ENCODE results near the gene NIPBL.
"Not testable (repeated sequence)": the region's sequence is repeated elsewhere in the genome, so short reads cannot be mapped to it uniquely, and the experiment has no call there.

The NIPBL gene

DNA sequence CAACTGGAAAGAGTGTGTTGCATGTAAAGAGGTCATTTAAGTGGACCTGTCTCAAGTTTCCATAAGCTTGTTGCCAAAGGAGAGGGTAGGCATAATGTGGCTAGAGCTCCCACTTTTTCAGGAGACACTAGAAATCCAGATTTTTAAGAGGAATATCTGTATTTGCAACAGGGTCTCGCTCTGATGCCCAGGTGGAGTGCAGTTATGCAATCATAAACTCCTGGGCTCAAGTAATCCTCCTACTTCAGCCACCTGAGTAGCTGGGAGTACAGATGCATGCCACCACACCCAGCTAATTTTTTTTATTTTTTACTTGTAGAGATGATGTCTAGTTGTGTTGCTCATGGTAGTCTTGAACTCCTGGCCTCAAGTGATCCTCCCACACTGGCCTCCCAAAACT is 183.5 kb downstream of the NIPBL start:
- Histone ChIP-seq H3K4me1 (ENCODE audit: control insufficient read depth, insufficient read depth, low read length, poor library complexity, severe bottlenecking) (no peaks in the 10 kb centered on the region), H3K9me3 (ENCODE audit: control insufficient read depth, low read length) (no peaks in the 10 kb centered on the region), H3K4me3 (ENCODE audit: extremely low read depth, insufficient read depth, low read length, poor library complexity, severe bottlenecking) (no peak overlapping the region), H3K36me3 (ENCODE audit: control insufficient read depth, insufficient read depth, low read length) (peaks cover 76% of the 10 kb centered on the region), H3K27ac (ENCODE audit: low read depth, low read length, severe bottlenecking) (no peak overlapping the region)
- 100% methylated on average over 1 of the region's 1 CpG; no CpG with 5 or more reads in 1 of the 2 experiments for WGBS, 2 experiments (ENCODE audit: insufficient coverage in 2 of 2)

GRCh38 chr5:37063739-37064138 is 187.2 kb downstream of the NIPBL start:
- WGBS, 2 experiments (ENCODE audit: insufficient coverage in 2 of 2): 100% methylated on average over 1 of the region's 7 CpGs
- Histone ChIP-seq H3K9me3 (ENCODE audit: control insufficient read depth, low read length) (no peaks in the 10 kb centered on the region), H3K4me1 (ENCODE audit: control insufficient read depth, insufficient read depth, low read length, poor library complexity, severe bottlenecking) (no peaks in the 10 kb centered on the region), H3K4me3 (ENCODE audit: extremely low read depth, insufficient read depth, low read length, poor library complexity, severe bottlenecking) (no peak overlapping the region), H3K27ac (ENCODE audit: low read depth, low read length, severe bottlenecking) (no peak overlapping the region), H3K36me3 (ENCODE audit: control insufficient read depth, insufficient read depth, low read length) (peaks cover 64% of the 10 kb centered on the region)

DNA sequence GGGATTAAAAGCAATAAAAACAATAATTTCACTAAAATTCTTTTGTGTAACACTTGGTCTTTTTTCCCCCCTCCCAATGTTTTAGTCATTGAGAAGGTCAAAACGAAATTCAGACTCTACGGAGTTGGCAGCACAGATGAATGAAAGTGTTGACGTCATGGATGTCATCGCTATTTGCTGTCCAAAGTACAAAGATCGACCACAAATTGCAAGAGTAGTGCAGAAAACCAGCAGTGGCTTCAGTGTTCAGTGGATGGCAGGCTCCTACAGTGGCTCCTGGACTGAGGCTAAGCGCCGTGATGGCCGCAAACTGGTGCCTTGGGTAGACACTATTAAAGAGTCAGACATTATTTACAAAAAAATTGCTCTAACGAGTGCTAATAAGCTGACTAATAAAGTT is 187.9 kb downstream of the NIPBL start:
- no peaks in the 10 kb centered on the region for H3K9me3 ChIP-seq (ENCODE audit: control insufficient read depth, low read length)
- no peaks in the 10 kb centered on the region for H3K4me1 ChIP-seq (ENCODE audit: control insufficient read depth, insufficient read depth, low read length, poor library complexity, severe bottlenecking)
- H3K27ac ChIP-seq (ENCODE audit: low read depth, low read length, severe bottlenecking): no peak overlapping the region
- H3K4me3 ChIP-seq (ENCODE audit: extremely low read depth, insufficient read depth, low read length, poor library complexity, severe bottlenecking): no peak overlapping the region
- 94 to 98% methylated on average over 8 of the region's 9 CpGs for WGBS, 2 experiments (ENCODE audit: insufficient coverage in 2 of 2)
- peaks cover 58% of the 10 kb centered on the region for H3K36me3 ChIP-seq (ENCODE audit: control insufficient read depth, insufficient read depth, low read length)

DNA sequence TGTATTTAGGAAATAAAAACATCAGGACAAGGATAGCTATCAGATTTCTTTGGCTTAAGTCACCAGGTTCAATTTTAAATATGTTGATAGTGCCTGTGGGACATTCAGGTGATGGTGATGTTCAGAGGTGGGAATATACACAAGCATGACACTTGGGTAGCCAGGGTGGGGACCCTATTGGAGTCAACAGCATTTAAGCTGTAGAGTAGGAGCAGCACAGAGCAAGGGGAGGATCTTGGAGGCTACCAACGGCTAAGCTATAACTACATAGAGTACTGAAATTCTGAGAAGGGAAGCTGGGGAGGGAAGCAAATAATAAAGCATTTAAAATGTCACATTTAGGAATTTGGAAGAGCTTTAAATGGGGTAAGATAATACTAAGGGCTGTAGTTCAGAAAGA is 194.9 kb downstream of the NIPBL start:
- no peaks in the 10 kb centered on the region for H3K9me3 ChIP-seq (ENCODE audit: control insufficient read depth, low read length)
- no peaks in the 10 kb centered on the region for H3K4me1 ChIP-seq (ENCODE audit: control insufficient read depth, insufficient read depth, low read length, poor library complexity, severe bottlenecking)
- H3K4me3 ChIP-seq (ENCODE audit: extremely low read depth, insufficient read depth, low read length, poor library complexity, severe bottlenecking): no peak overlapping the region
- no peak overlapping the region for H3K27ac ChIP-seq (ENCODE audit: low read depth, low read length, severe bottlenecking)
- H3K36me3 ChIP-seq (ENCODE audit: control insufficient read depth, insufficient read depth, low read length): peaks cover 6% of the 10 kb centered on the region
- WGBS, 2 experiments (ENCODE audit: insufficient coverage in 2 of 2): 89% methylated on average over 1 of the region's 1 CpG; no CpG with 5 or more reads in 1 of the 2 experiments

- Histone ChIP-seq H3K4me3 (ENCODE audit: extremely low read depth, insufficient read depth, low read length, poor library complexity, severe bottlenecking) (no peak overlapping the region), H3K36me3 (ENCODE audit: control insufficient read depth, insufficient read depth, low read length) (peaks cover 2% of the 10 kb centered on the region), H3K4me1 (ENCODE audit: control insufficient read depth, insufficient read depth, low read length, poor library complexity, severe bottlenecking) (no peaks in the 10 kb centered on the region), H3K27ac (ENCODE audit: low read depth, low read length, severe bottlenecking) (no peak overlapping the region), H3K9me3 (ENCODE audit: control insufficient read depth, low read length) (no peaks in the 10 kb centered on the region)
- WGBS, 2 experiments (ENCODE audit: insufficient coverage in 2 of 2): 90 to 100% methylated on average over 1 of the region's 1 CpG
These were observed 195.5 kb downstream of the NIPBL start for GRCh38 chr5:37071901-37072581.

DNA sequence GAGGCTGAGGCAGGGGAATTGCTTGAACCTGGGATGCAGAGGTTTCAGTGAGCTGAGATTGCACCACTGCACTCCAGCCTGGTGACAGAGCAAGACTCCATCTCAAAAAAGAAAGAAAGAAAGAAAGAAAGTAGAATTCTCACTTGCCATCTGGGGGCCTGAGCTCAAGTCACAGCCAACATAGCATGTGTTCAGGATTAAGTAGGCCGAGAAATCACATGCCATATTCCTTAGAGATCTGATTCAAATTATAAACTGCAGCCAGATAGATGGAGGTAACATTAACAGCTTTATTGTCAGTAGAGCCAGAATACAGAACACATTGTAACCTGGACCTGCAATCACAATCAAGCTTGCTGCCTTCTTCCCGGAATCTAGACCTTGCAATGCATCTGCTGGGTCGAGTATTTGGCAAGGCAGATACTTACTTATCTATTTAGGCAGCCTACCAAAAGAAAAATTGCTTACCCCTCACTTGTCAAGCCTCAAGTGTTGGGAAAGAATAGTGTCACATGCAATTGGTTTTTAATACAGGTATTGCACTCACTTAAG is 198.9 kb downstream of the NIPBL start:
- no peaks in the 10 kb centered on the region for H3K9me3 ChIP-seq (ENCODE audit: control insufficient read depth, low read length)
- 88 to 100% methylated on average over 1 to 2 of the region's 3 CpGs for WGBS, 2 experiments (ENCODE audit: insufficient coverage in 2 of 2)
- peaks cover 6% of the 10 kb centered on the region for H3K36me3 ChIP-seq (ENCODE audit: control insufficient read depth, insufficient read depth, low read length)
- H3K4me3 ChIP-seq (ENCODE audit: extremely low read depth, insufficient read depth, low read length, poor library complexity, severe bottlenecking): no peak overlapping the region
- H3K27ac ChIP-seq (ENCODE audit: low read depth, low read length, severe bottlenecking): no peak overlapping the region
- no peaks in the 10 kb centered on the region for H3K4me1 ChIP-seq (ENCODE audit: control insufficient read depth, insufficient read depth, low read length, poor library complexity, severe bottlenecking)

DNA sequence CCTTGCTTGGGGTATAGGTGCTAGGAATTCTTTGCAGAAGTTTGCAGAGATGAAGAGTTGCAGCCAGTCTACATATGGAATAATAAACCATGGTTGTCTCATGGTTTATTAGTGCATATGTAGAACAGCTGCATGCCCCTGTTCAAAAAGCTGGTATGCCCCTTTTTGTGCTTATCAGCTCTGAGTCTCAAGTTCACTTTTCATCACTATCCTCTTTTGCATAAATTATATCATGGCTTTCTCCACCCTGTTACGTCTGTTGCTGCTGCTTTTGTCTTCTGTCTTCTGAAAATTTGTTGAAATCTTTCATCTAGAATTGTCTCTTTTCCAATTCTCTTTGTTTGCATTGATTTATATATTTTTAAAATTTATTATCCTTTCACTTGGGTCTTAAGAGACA is 200.6 kb downstream of the NIPBL start:
- H3K4me3 ChIP-seq (ENCODE audit: extremely low read depth, insufficient read depth, low read length, poor library complexity, severe bottlenecking): no peak overlapping the region
- no peak overlapping the region for H3K27ac ChIP-seq (ENCODE audit: low read depth, low read length, severe bottlenecking)
- no CpG with 5 or more reads among the region's 1 CpG for WGBS, 2 experiments (ENCODE audit: insufficient coverage in 2 of 2)
- peaks cover 6% of the 10 kb centered on the region for H3K36me3 ChIP-seq (ENCODE audit: control insufficient read depth, insufficient read depth, low read length)
- no peaks in the 10 kb centered on the region for H3K4me1 ChIP-seq (ENCODE audit: control insufficient read depth, insufficient read depth, low read length, poor library complexity, severe bottlenecking)
- no peaks in the 10 kb centered on the region for H3K9me3 ChIP-seq (ENCODE audit: control insufficient read depth, low read length)

- no peak overlapping the region for H3K4me3 ChIP-seq (ENCODE audit: extremely low read depth, insufficient read depth, low read length, poor library complexity, severe bottlenecking)
- 100% methylated on average over 1 of the region's 3 CpGs; no CpG with 5 or more reads in 1 of the 2 experiments for WGBS, 2 experiments (ENCODE audit: insufficient coverage in 2 of 2)
- H3K9me3 ChIP-seq (ENCODE audit: control insufficient read depth, low read length): no peaks in the 10 kb centered on the region
- peaks cover 7% of the 10 kb centered on the region for H3K4me1 ChIP-seq (ENCODE audit: control insufficient read depth, insufficient read depth, low read length, poor library complexity, severe bottlenecking)
- H3K36me3 ChIP-seq (ENCODE audit: control insufficient read depth, insufficient read depth, low read length): peaks cover 11% of the 10 kb centered on the region
- H3K27ac ChIP-seq (ENCODE audit: low read depth, low read length, severe bottlenecking): no peak overlapping the region
These were observed 204.1 kb downstream of the NIPBL start for GRCh38 chr5:37080697-37081096.

DNA sequence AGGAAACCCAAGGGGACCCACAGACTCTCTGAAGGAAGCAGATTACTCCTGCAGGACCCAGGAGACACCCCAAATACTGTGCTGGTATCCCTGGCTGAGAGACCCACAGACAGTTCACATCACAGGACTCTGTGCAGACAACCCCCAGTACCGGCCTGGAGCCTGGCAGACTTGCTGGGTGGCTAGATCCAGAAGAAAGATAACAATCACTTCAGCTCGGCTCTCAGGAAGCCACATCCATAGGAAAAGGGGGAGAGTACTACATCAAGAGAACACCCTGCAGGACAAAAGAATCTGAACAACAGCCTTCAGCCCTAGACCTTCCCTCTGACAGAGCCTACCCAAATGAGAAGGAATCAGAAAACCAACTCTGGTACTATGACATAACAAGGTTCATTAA is 206.4 kb downstream of the NIPBL start:
- H3K27ac ChIP-seq (ENCODE audit: low read depth, low read length, severe bottlenecking); H3K4me1 ChIP-seq (ENCODE audit: control insufficient read depth, insufficient read depth, low read length, poor library complexity, severe bottlenecking); H3K4me3 ChIP-seq (ENCODE audit: extremely low read depth, insufficient read depth, low read length, poor library complexity, severe bottlenecking); H3K9me3 ChIP-seq (ENCODE audit: control insufficient read depth, low read length): not testable (repeated sequence)
- peaks cover 13% of the 10 kb centered on the region for H3K36me3 ChIP-seq (ENCODE audit: control insufficient read depth, insufficient read depth, low read length)
- WGBS, 2 experiments (ENCODE audit: insufficient coverage in 2 of 2): no CpG with 5 or more reads among the region's 2 CpGs

- Histone ChIP-seq H3K4me1 (ENCODE audit: control insufficient read depth, insufficient read depth, low read length, poor library complexity, severe bottlenecking) (peaks cover 11% of the 10 kb centered on the region), H3K9me3 (ENCODE audit: control insufficient read depth, low read length) (peaks cover 17% of the 10 kb centered on the region), H3K36me3 (ENCODE audit: control insufficient read depth, insufficient read depth, low read length) (peaks cover 12% of the 10 kb centered on the region)
- 80% methylated on average over 1 of the region's 1 CpG; no CpG with 5 or more reads in 1 of the 2 experiments for WGBS, 2 experiments (ENCODE audit: insufficient coverage in 2 of 2)
- not testable (repeated sequence) for H3K27ac ChIP-seq (ENCODE audit: low read depth, low read length, severe bottlenecking); H3K4me3 ChIP-seq (ENCODE audit: extremely low read depth, insufficient read depth, low read length, poor library complexity, severe bottlenecking)
These were observed 209.5 kb downstream of the NIPBL start for GRCh38 chr5:37086026-37086425.

- WGBS, 2 experiments (ENCODE audit: insufficient coverage in 2 of 2): 54 to 67% methylated on average over 10 of the region's 12 CpGs
- no peak overlapping the region for H3K27ac ChIP-seq (ENCODE audit: low read depth, low read length, severe bottlenecking)
- H3K36me3 ChIP-seq (ENCODE audit: control insufficient read depth, insufficient read depth, low read length): peaks cover 12% of the 10 kb centered on the region
- H3K4me3 ChIP-seq (ENCODE audit: extremely low read depth, insufficient read depth, low read length, poor library complexity, severe bottlenecking): no peak overlapping the region
- peaks cover 11% of the 10 kb centered on the region for H3K4me1 ChIP-seq (ENCODE audit: control insufficient read depth, insufficient read depth, low read length, poor library complexity, severe bottlenecking)
- peaks cover 17% of the 10 kb centered on the region for H3K9me3 ChIP-seq (ENCODE audit: control insufficient read depth, low read length)
These were observed 210.1 kb downstream of the NIPBL start for GRCh38 chr5:37086466-37087173.

Data from mesodermal cell (in vitro differentiated cells).